ENCODE data around the gene ZFAND2B. TPM values are rescaled to one million over a fixed set of nuclear protein-coding genes. Genes with fewer than 3 reads are reported as not detected.

ZFAND2B gene
- total RNA-seq (10 to 100 TPM; 73.3 to 79.8 TPM), polyA plus RNA-seq (10 to 100 TPM; 76.3 to 81.5 TPM)

- H3K27me3 Mint-ChIP-seq, result no peaks in the 10 kb centered on the region
- peaks cover 39% of the 10 kb centered on the region for H3K4me1 ChIP-seq (ENCODE audit: insufficient read depth, low read length)
- peak; percentile 93 to 98 (median 95) for DNase-seq
- peak within 1 kb of the TSS; percentile 93 to 98 (median 97) for H3K27ac Mint-ChIP-seq
- ChIA-PET POLR2A (ENCODE audit: partially characterized antibody) (interaction anchor here (0.7 to 15.3 kb wide), 26 partner anchors 9 to 990 kb away, joined by 3 to 424 read pairs (median 10); partner anchors contain the start of genes ABCB6, ANKZF1, ARPC2 and ATG9A), CTCF (ENCODE audit: partially characterized antibody) (interaction anchor here (0.6 to 14.5 kb wide), 14 partner anchors 9 to 91 kb away, joined by 3 to 253 read pairs (median 4); partner anchors contain the start of genes CNPPD1, DNAJB2, GLB1L and NHEJ1)
- peaks cover 11 to 25% of the 10 kb centered on the region in 2 donors for H3K36me3 Mint-ChIP-seq
- peak within 1 kb of the TSS; percentile 88 to 95 (median 94) for H3K4me3 Mint-ChIP-seq
- no peaks in the 10 kb centered on the region for H3K9me3 ChIP-seq (ENCODE audit: control insufficient read depth in 1 of 2, low read length in 2 of 2)
- intact Hi-C loops (cut with micrococcal nuclease), result loop anchor here (1.0 to 2.0 kb wide), 6 partner anchors 23 to 182 kb away; partner anchors contain the start of genes ANKZF1, ATG9A, DNAJB2 and NHEJ1
- no peaks in the 10 kb centered on the region for H3K27me3 ChIP-seq (ENCODE audit: insufficient read depth, low read length)
- H3K27ac ChIP-seq (ENCODE audit: low read depth, low read length), result peak within 1 kb of the TSS; percentile 87
- peaks cover 22 to 53% (median 36%) of the 10 kb centered on the region in 4 donors for H3K4me1 Mint-ChIP-seq
- no peaks in the 10 kb centered on the region for H3K9me3 Mint-ChIP-seq
- peaks cover 24% of the 10 kb centered on the region for H3K36me3 ChIP-seq (ENCODE audit: insufficient read depth, low read length)
- peak within 1 kb of the TSS; percentile 67 to 88 for H3K4me3 ChIP-seq (ENCODE audit: low read length in 2 of 2)
Observed at GRCh38 chr2:219206328-219207133, at the start of gene ZFAND2B. ZFAND2B (plus strand) TSS chr2:219206782; CDS start chr2:219206988, 206 bp downstream.

- Mint-ChIP-seq H3K36me3 (peaks cover 28 to 39% of the 10 kb centered on the region in 2 donors), H3K9me3 (peaks cover 0 to 4% (median 0%) of the 10 kb centered on the region in 8 donors), H3K4me1 (peaks cover 15 to 21% (median 18%) of the 10 kb centered on the region in 4 donors), H3K27ac (peak overlapping the region in 1 of 7 donors; percentile 54), H3K27me3 (no peaks in the 10 kb centered on the region), H3K4me3 (no peak overlapping the region)
- no peak overlapping the region for H3K27ac ChIP-seq (ENCODE audit: low read depth, low read length)
- intact Hi-C loops (cut with micrococcal nuclease), result no loop called here
- POLR2A ChIA-PET (ENCODE audit: partially characterized antibody), result interaction anchor here (10.6 kb wide), 1 partner anchor 19 kb away, joined by 123 read pairs; the partner anchor contains the start of genes CNPPD1 and RETREG2
- DNase-seq, result no peak
- H3K27me3 ChIP-seq (ENCODE audit: insufficient read depth, low read length), result no peaks in the 10 kb centered on the region
- CTCF ChIA-PET (ENCODE audit: partially characterized antibody), result interaction anchor here (0.7 to 10.3 kb wide), 15 partner anchors 14 to 177 kb away, joined by 3 to 186 read pairs (median 5); partner anchors contain the start of genes ABCB6, ANKZF1, ATG9A and CNPPD1
- peaks cover 12% of the 10 kb centered on the region for H3K4me1 ChIP-seq (ENCODE audit: insufficient read depth, low read length)
- H3K36me3 ChIP-seq (ENCODE audit: insufficient read depth, low read length), result peaks cover 26% of the 10 kb centered on the region
- no peaks in the 10 kb centered on the region for H3K9me3 ChIP-seq (ENCODE audit: control insufficient read depth in 1 of 2, low read length in 2 of 2)
- no peak overlapping the region for H3K4me3 ChIP-seq (ENCODE audit: low read length in 2 of 2)
Observed at GRCh38 chr2:219157396-219157795, 49.2 kb upstream of the ZFAND2B start.

GRCh38 chr2:219158025-219158424 is 48.6 kb upstream of the ZFAND2B start:
- H3K27ac Mint-ChIP-seq, result no peak overlapping the region
- H3K27me3 Mint-ChIP-seq, result no peaks in the 10 kb centered on the region
- peaks cover 28 to 37% of the 10 kb centered on the region in 2 donors for H3K36me3 Mint-ChIP-seq
- Histone ChIP-seq H3K36me3 (ENCODE audit: insufficient read depth, low read length) (peaks cover 26% of the 10 kb centered on the region), H3K27ac (ENCODE audit: low read depth, low read length) (no peak overlapping the region), H3K27me3 (ENCODE audit: insufficient read depth, low read length) (no peaks in the 10 kb centered on the region), H3K4me3 (ENCODE audit: low read length in 2 of 2) (no peak overlapping the region), H3K9me3 (ENCODE audit: control insufficient read depth in 1 of 2, low read length in 2 of 2) (no peaks in the 10 kb centered on the region), H3K4me1 (ENCODE audit: insufficient read depth, low read length) (peaks cover 12% of the 10 kb centered on the region)
- POLR2A ChIA-PET (ENCODE audit: partially characterized antibody), result interaction anchor here (0.9 to 10.6 kb wide), 5 partner anchors 18 to 137 kb away, joined by 3 to 123 read pairs (median 9); partner anchors contain the start of genes ANKZF1, ATG9A, CNPPD1 and RETREG2
- CTCF ChIA-PET (ENCODE audit: partially characterized antibody), result interaction anchor here (1.4 to 10.3 kb wide), 16 partner anchors 14 to 155 kb away, joined by 3 to 186 read pairs (median 18); partner anchors contain the start of genes ABCB6, CNPPD1, GLB1L and IHH
- no peak for DNase-seq
- peaks cover 15 to 21% (median 18%) of the 10 kb centered on the region in 4 donors for H3K4me1 Mint-ChIP-seq
- intact Hi-C loops (cut with micrococcal nuclease), result no loop called here
- peaks cover 0 to 4% (median 0%) of the 10 kb centered on the region in 8 donors for H3K9me3 Mint-ChIP-seq
- no peak overlapping the region for H3K4me3 Mint-ChIP-seq

GRCh38 chr2:219158586-219158985 is 48.0 kb upstream of the ZFAND2B start:
- Mint-ChIP-seq H3K9me3 (peaks cover 0 to 4% (median 0%) of the 10 kb centered on the region in 8 donors), H3K4me3 (peak overlapping the region in 1 of 8 donors; percentile 9), H3K36me3 (peaks cover 23 to 32% of the 10 kb centered on the region in 2 donors), H3K27ac (peak overlapping the region in 2 of 7 donors; percentile 23 to 86), H3K27me3 (no peaks in the 10 kb centered on the region), H3K4me1 (peaks cover 15 to 21% (median 18%) of the 10 kb centered on the region in 4 donors)
- Histone ChIP-seq H3K9me3 (ENCODE audit: control insufficient read depth in 1 of 2, low read length in 2 of 2) (no peaks in the 10 kb centered on the region), H3K27me3 (ENCODE audit: insufficient read depth, low read length) (no peaks in the 10 kb centered on the region), H3K4me1 (ENCODE audit: insufficient read depth, low read length) (peaks cover 12% of the 10 kb centered on the region), H3K4me3 (ENCODE audit: low read length in 2 of 2) (no peak overlapping the region), H3K36me3 (ENCODE audit: insufficient read depth, low read length) (peaks cover 23% of the 10 kb centered on the region), H3K27ac (ENCODE audit: low read depth, low read length) (no peak overlapping the region)
- intact Hi-C loops (cut with micrococcal nuclease), result no loop called here
- no peak for DNase-seq
- ChIA-PET POLR2A (ENCODE audit: partially characterized antibody) (interaction anchor here (0.9 to 10.6 kb wide), 9 partner anchors 17 to 136 kb away, joined by 3 to 123 read pairs (median 9); partner anchors contain the start of genes ANKZF1, ATG9A, CNPPD1 and RETREG2), CTCF (ENCODE audit: partially characterized antibody) (interaction anchor here (0.7 to 10.3 kb wide), 27 partner anchors 10 to 229 kb away, joined by 3 to 186 read pairs (median 5); partner anchors contain the start of genes ABCB6, CNPPD1, DNAJB2 and DNPEP)

- Mint-ChIP-seq H3K4me3 (peak overlapping the region; percentile 89 to 98 (median 94)), H3K27ac (peak overlapping the region; percentile 88 to 99 (median 95)), H3K4me1 (peaks cover 15 to 21% (median 18%) of the 10 kb centered on the region in 4 donors), H3K27me3 (no peaks in the 10 kb centered on the region), H3K36me3 (peaks cover 19 to 28% of the 10 kb centered on the region in 2 donors), H3K9me3 (peaks cover 0 to 4% (median 0%) of the 10 kb centered on the region in 8 donors)
- H3K27me3 ChIP-seq (ENCODE audit: insufficient read depth, low read length), result no peaks in the 10 kb centered on the region
- ChIA-PET CTCF (ENCODE audit: partially characterized antibody) (interaction anchor here (0.8 to 10.3 kb wide), 35 partner anchors 11 to 228 kb away, joined by 3 to 186 read pairs (median 5); partner anchors contain the start of genes ABCB6, CNPPD1, DNAJB2 and DNPEP), POLR2A (ENCODE audit: partially characterized antibody) (interaction anchor here (0.7 to 10.6 kb wide), 13 partner anchors 11 to 229 kb away, joined by 3 to 123 read pairs (median 8); partner anchors contain the start of genes ANKZF1, ATG9A, CNPPD1 and RETREG2)
- peaks cover 19% of the 10 kb centered on the region for H3K36me3 ChIP-seq (ENCODE audit: insufficient read depth, low read length)
- H3K4me3 ChIP-seq (ENCODE audit: low read length in 2 of 2), result peak overlapping the region in 1 of 2 donors; percentile 70
- H3K9me3 ChIP-seq (ENCODE audit: control insufficient read depth in 1 of 2, low read length in 2 of 2), result no peaks in the 10 kb centered on the region
- H3K27ac ChIP-seq (ENCODE audit: low read depth, low read length), result peak overlapping the region; percentile 71
- H3K4me1 ChIP-seq (ENCODE audit: insufficient read depth, low read length), result peaks cover 12% of the 10 kb centered on the region
- DNase-seq, result no peak
- intact Hi-C loops (cut with micrococcal nuclease), result loop anchor here (1.0 to 5.0 kb wide), 15 partner anchors 12 to 447 kb away; partner anchors contain the start of genes ABCB6, ANKZF1, ATG9A and DNAJB2
Observed at GRCh38 chr2:219159771-219160185, 46.8 kb upstream of the ZFAND2B start.

GRCh38 chr2:219160186-219161017 is 46.2 kb upstream of the ZFAND2B start, which contains the start of gene NHEJ1:
NHEJ1 (minus strand) TSS chr2:219160815; CDS start chr2:219158362, 2,453 bp downstream.
- peak within 1 kb of the TSS; percentile 71 for H3K27ac ChIP-seq (ENCODE audit: low read depth, low read length)
- H3K4me3 ChIP-seq (ENCODE audit: low read length in 2 of 2), result peak within 1 kb of the TSS in 1 of 2 donors; percentile 70
- H3K27me3 Mint-ChIP-seq, result no peaks in the 10 kb centered on the region
- H3K4me3 Mint-ChIP-seq, result peak within 1 kb of the TSS; percentile 89 to 98 (median 94)
- intact Hi-C loops (cut with micrococcal nuclease), result loop anchor here (1.0 to 5.0 kb wide), 15 partner anchors 11 to 448 kb away; partner anchors contain the start of genes ABCB6, ANKZF1, ATG9A and DNAJB2
- ChIA-PET CTCF (ENCODE audit: partially characterized antibody) (interaction anchor here (0.8 to 10.3 kb wide), 33 partner anchors 11 to 227 kb away, joined by 3 to 186 read pairs (median 5); partner anchors contain the start of genes ABCB6, CNPPD1, DNAJB2 and DNPEP), POLR2A (ENCODE audit: partially characterized antibody) (interaction anchor here (0.6 to 10.6 kb wide), 14 partner anchors 11 to 228 kb away, joined by 3 to 123 read pairs (median 8); partner anchors contain the start of genes ANKZF1, ATG9A, CNPPD1 and DNAJB2)
- peaks cover 0 to 4% (median 0%) of the 10 kb centered on the region in 8 donors for H3K9me3 Mint-ChIP-seq
- no peaks in the 10 kb centered on the region for H3K27me3 ChIP-seq (ENCODE audit: insufficient read depth, low read length)
- H3K9me3 ChIP-seq (ENCODE audit: control insufficient read depth in 1 of 2, low read length in 2 of 2), result no peaks in the 10 kb centered on the region
- H3K4me1 Mint-ChIP-seq, result peaks cover 14 to 21% (median 18%) of the 10 kb centered on the region in 4 donors
- H3K36me3 Mint-ChIP-seq, result peaks cover 19 to 25% of the 10 kb centered on the region in 2 donors
- H3K27ac Mint-ChIP-seq, result peak within 1 kb of the TSS; percentile 88 to 99 (median 95)
- H3K4me1 ChIP-seq (ENCODE audit: insufficient read depth, low read length), result peaks cover 12% of the 10 kb centered on the region
- peaks cover 19% of the 10 kb centered on the region for H3K36me3 ChIP-seq (ENCODE audit: insufficient read depth, low read length)
- DNase-seq, result peak; percentile 90 to 97 (median 93)

Measured in CD4-positive, alpha-beta memory T cell (primary cell).